KBM-7 (cell line): ENCODE data around the gene CAPZA1.
A peak's percentile ranks its signal among the peaks of the same experiment; 100 is the strongest.

Experiments
- DNase-seq: peaks from one replicate; pipeline ENCODE4 v3.0.0-alpha.2; 2015
- in situ Hi-C: fragments of 300-500 bp; cut with MboI; formaldehyde crosslinking; loops from 2 replicates; pipeline ENCODE4 v1.14.3; 2020; ENCODE audit warnings: low sequenced_read_pairs, low pct_unique_long_range_greater_than_20kb, mixed read lengths

CAPZA1 gene

GRCh38 chr1:112708489-112708888, 88.9 kb downstream of the CAPZA1 start:
- no peak for DNase-seq
- in situ Hi-C loops: no loop called here

GRCh38 chr1:112710159-112710558, 90.5 kb downstream of the CAPZA1 start:
- in situ Hi-C loops: no loop called here

GRCh38 chr1:112710586-112710985, 91.0 kb downstream of the CAPZA1 start:
- DNase-seq: no peak
- in situ Hi-C loops: no loop called here

More at GRCh38 chr1:112710159-112710558, 90.5 kb downstream of the CAPZA1 start:
- no peak for DNase-seq

- DNase-seq: no peak
- in situ Hi-C loops: no loop called here
Observed at GRCh38 chr1:112711041-112711440, 91.4 kb downstream of the CAPZA1 start.

- in situ Hi-C loops: no loop called here
- no peak for DNase-seq
Observed at GRCh38 chr1:112711670-112712069, 92.0 kb downstream of the CAPZA1 start.

GRCh38 chr1:112712191-112712590, 92.6 kb downstream of the CAPZA1 start:
- in situ Hi-C loops: no loop called here

GRCh38 chr1:112712701-112713128, 93.1 kb downstream of the CAPZA1 start:
- no peak for DNase-seq
- in situ Hi-C loops: no loop called here

More at GRCh38 chr1:112712191-112712590, 92.6 kb downstream of the CAPZA1 start:
- no peak for DNase-seq

GRCh38 chr1:112713466-112714312, 94.1 kb downstream of the CAPZA1 start:
- peak; percentile 85 for DNase-seq
- in situ Hi-C loops: no loop called here

GRCh38 chr1:112714313-112715263, 95.0 kb downstream of the CAPZA1 start:
- in situ Hi-C loops: no loop called here
- peak; percentile 70 for DNase-seq

GRCh38 chr1:112715264-112716053, 95.8 kb downstream of the CAPZA1 start, which contains the start of gene PPM1J:
TSS of gene PPM1J (minus strand) at chr1:112715332. CDS start at chr1:112715301, 31 bp downstream.
- peak; percentile 96 for DNase-seq
- in situ Hi-C loops: no loop called here

GRCh38 chr1:112716133-112716720, 96.6 kb downstream of the CAPZA1 start:
- in situ Hi-C loops: no loop called here
- DNase-seq: peak; percentile 93

- no peak for DNase-seq
- in situ Hi-C loops: no loop called here
Observed at GRCh38 chr1:112717263-112717873, 97.7 kb downstream of the CAPZA1 start.

GRCh38 chr1:112718691-112719418, 99.2 kb downstream of the CAPZA1 start:
- in situ Hi-C loops: no loop called here
- DNase-seq: peak; percentile 69

GRCh38 chr1:112719706-112720105, 100.1 kb downstream of the CAPZA1 start:
- in situ Hi-C loops: no loop called here
- no peak for DNase-seq

GRCh38 chr1:112720800-112721199, 101.2 kb downstream of the CAPZA1 start:
- in situ Hi-C loops: no loop called here
- no peak for DNase-seq
